ENCODE measurements around the gene MRNIP. TPM values are rescaled to one million over a fixed set of nuclear protein-coding genes. Genes with fewer than 3 reads are reported as not detected.

Gene MRNIP
- polyA plus RNA-seq, 1 experiment = 16.0 TPM

- no peak for TF ChIP-seq CTCF (IDR thresholded peaks at IDR 0.05; ENCODE audit: low read depth, low read length)
- CTCF ChIA-PET = no interaction called here
- POLR2A ChIA-PET = interaction anchor here (0.5 kb wide), 3 partner anchors 13 to 260 kb away, joined by 3 to 4 read pairs (median 3); no protein-coding TSS in a partner anchor
- Histone ChIP-seq H3K27me3 (ENCODE audit: control insufficient read depth, insufficient read depth, low read length) (no peaks in the 10 kb centered on the region), H3K9me3 (ENCODE audit: control insufficient read depth, insufficient read depth, low read length) (peaks cover 14% of the 10 kb centered on the region), H3K27ac (ENCODE audit: low read depth, low read length) (no peak overlapping the region), H3K4me3 (ENCODE audit: low read depth, low read length) (no peak overlapping the region)
- no peak for DNase-seq (ENCODE audit: low read depth, low spot score)
Measured at GRCh38 chr5:179840766-179841165, 17.9 kb downstream of the MRNIP start.

- Histone ChIP-seq H3K27me3 (ENCODE audit: control insufficient read depth, insufficient read depth, low read length) (no peaks in the 10 kb centered on the region), H3K4me3 (ENCODE audit: low read depth, low read length) (no peak overlapping the region), H3K9me3 (ENCODE audit: control insufficient read depth, insufficient read depth, low read length) (peaks cover 10% of the 10 kb centered on the region), H3K27ac (ENCODE audit: low read depth, low read length) (peak overlapping the region; percentile 21)
- no peak for DNase-seq (ENCODE audit: low read depth, low spot score)
- CTCF ChIA-PET = no interaction called here
- POLR2A ChIA-PET = interaction anchor here (0.5 kb wide), 1 partner anchor 139 kb away, joined by 3 read pairs; no protein-coding TSS in a partner anchor
- no peak for TF ChIP-seq CTCF (IDR thresholded peaks at IDR 0.05; ENCODE audit: low read depth, low read length)
Measured at GRCh38 chr5:179840321-179840720, 18.3 kb downstream of the MRNIP start.

DNA sequence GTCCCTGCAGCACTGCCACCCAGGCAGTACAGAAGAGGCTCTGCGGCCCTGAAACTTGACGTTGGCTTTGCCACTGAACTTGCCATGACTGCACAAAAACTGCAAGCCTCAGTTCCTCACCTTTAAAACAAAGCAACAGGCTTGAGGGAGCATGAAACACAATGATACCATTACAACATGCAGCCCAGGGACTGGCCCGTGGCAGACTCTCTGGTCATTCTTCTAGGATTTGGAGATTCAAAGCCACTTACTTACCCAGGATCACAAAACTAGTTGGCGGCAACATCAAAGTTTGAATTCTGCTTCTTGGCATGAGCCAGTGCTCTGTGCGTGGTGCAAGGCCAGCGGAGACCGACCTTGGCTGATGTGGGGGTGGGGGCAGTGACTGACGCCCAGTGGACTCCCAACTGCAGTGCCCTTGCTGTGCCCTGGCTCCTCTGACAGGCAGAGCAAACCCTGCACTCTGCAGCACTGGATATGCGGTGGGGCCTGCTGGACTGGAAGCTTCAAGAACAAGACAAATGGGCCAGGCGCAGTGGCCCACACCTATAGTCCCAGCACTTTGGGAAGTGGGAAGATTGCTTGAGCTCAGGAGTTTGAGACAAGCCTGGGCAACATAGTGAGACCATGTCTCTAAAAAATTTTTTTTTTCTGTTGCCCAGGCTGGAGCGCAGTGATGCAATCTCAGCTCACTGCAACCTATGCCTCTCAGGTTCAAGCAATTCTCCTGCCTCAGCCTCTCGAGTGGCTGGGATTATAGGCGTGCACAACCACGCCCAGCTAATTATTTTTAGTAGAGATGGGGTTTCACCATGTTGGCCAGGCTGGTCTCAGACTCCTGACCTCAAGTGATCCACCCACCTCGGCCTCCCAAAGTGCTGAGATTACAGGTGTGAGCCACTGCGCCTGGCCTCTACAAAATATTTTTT, 19.0 kb downstream of the MRNIP start:
- POLR2A ChIA-PET = interaction anchor here (0.6 to 0.7 kb wide), 2 partner anchors 13 to 83 kb away, joined by 5 read pairs; no protein-coding TSS in a partner anchor
- no peak for DNase-seq (ENCODE audit: low read depth, low spot score)
- CTCF ChIA-PET = no interaction called here

GRCh38 chr5:179837076-179838011, 21.3 kb downstream of the MRNIP start:
- POLR2A ChIA-PET = interaction anchor here (0.9 to 1.8 kb wide), 2 partner anchors 17 to 18 kb away, joined by 3 to 7 read pairs; partner anchors contain the start of gene SQSTM1
- H3K27ac ChIP-seq (ENCODE audit: low read depth, low read length) = peak overlapping the region; percentile 73
- CTCF ChIA-PET = no interaction called here
- no peak for TF ChIP-seq CTCF (IDR thresholded peaks at IDR 0.05; ENCODE audit: low read depth, low read length)
- no peaks in the 10 kb centered on the region for H3K27me3 ChIP-seq (ENCODE audit: control insufficient read depth, insufficient read depth, low read length)
- H3K4me3 ChIP-seq (ENCODE audit: low read depth, low read length) = no peak overlapping the region
- DNase-seq (ENCODE audit: low read depth, low spot score) = no peak
- no peaks in the 10 kb centered on the region; the same call in 1 of the 2 replicates for H3K9me3 ChIP-seq (ENCODE audit: control insufficient read depth, insufficient read depth, low read length)

More for the DNA sequence above, 19.0 kb downstream of the MRNIP start:
- TF ChIP-seq CTCF (IDR thresholded peaks at IDR 0.05; ENCODE audit: low read depth, low read length) = no peak
- Histone ChIP-seq H3K27ac (ENCODE audit: low read depth, low read length) (peak overlapping the region; percentile 21), H3K27me3 (ENCODE audit: control insufficient read depth, insufficient read depth, low read length) (no peaks in the 10 kb centered on the region), H3K4me3 (ENCODE audit: low read depth, low read length) (no peak overlapping the region), H3K9me3 (ENCODE audit: control insufficient read depth, insufficient read depth, low read length) (peaks cover 6% of the 10 kb centered on the region)

Measured in AG04450 (cell line).